Caki2 (cell line): ENCODE measurements around the gene WNT11. TPM values are rescaled to one million over a fixed set of nuclear protein-coding genes. Genes with fewer than 3 reads are reported as not detected.

ENCODE experiments used
- DNase-seq: peaks from one replicate; pipeline ENCODE4 v3.0.0-alpha.2; 2015; ENCODE audit warnings: low read depth
- in situ Hi-C: cut with HindIII; loops from 2 replicates; pipeline ENCODE4 v1.10.0; 2016; ENCODE audit warnings: low sequenced_read_pairs, low pct_unique_long_range_greater_than_20kb, mixed read lengths
- total RNA-seq: library from RNA; depleted of rRNA; stranded (reverse); fragments of >200 nt; shearing (Covaris generic); gene quantifications from 2 replicates; pipeline ENCODE4 v1.2.3, GENCODE V29; 2014; ENCODE audit warnings: low replicate concordance; rRNA removed

WNT11 gene
- total RNA-seq, 1 experiment from 2014 or later: 4.9 TPM

GRCh38 chr11:76152086-76152681 is 54.1 kb downstream of the WNT11 start:
- peak; percentile 49 for DNase-seq
- in situ Hi-C loops: no loop called here

- in situ Hi-C loops: no loop called here
- DNase-seq: no peak
Measured at GRCh38 chr11:76151556-76152085, 54.7 kb downstream of the WNT11 start.

DNA sequence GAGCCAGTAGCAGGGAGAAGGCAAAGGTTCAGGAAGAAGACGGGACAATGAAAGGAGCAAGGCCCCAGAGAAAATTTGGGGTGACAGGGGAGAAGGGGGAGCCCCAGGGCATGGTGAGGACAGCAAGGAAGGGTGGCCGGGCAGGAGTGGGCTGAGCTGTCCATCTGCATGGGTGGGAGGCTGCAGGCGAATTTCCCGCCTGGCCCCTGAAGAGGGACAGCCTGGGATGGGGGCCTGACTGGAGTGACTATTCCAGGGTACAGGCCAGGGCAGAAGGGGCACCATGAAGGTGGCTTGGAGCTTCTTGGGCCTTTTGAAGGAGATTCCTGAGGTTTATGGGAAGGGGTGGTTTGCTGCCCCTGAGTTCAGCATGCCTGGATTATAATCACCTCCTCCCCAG is 56.2 kb downstream of the WNT11 start:
- no peak for DNase-seq
- in situ Hi-C loops: no loop called here

- no peak for DNase-seq
- in situ Hi-C loops: no loop called here
Measured at GRCh38 chr11:76149713-76150112, 56.6 kb downstream of the WNT11 start.

DNA sequence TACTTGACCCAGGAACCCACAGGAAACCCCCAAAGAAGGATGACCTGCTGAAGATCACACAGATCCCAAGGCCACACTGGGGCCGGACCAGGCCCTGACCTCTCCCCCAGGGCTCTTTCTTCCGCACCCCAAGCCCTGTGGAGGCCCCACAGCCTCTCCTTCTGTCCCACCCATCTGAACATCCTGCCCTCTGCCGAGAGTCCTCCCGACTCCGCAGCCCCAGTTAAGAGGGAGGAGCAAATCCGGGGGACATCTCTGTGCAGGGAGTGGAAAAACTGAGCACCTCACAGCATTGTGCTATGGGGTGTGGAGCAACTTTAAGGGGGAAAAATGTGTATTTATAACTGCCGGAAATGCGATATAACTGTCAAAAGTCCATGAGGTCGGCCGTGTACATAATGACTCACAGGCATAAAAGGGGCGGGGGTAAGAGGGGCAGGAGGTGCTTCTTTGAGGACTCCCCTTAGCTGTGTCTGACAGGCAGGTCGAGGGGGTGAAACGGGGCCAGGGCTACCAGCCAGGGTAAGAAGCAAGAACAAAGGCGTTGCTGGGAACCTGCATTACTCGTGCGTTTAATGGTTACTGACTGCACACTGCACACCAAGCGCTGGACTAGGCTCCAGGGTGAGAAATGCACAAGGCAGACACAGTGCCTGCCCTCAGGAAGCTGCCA is 57.2 kb downstream of the WNT11 start:
- DNase-seq: no peak
- in situ Hi-C loops: no loop called here

- in situ Hi-C loops: no loop called here
- no peak for DNase-seq
Measured at GRCh38 chr11:76148231-76148630, 58.1 kb downstream of the WNT11 start.

GRCh38 chr11:76147106-76147740 is 59.1 kb downstream of the WNT11 start:
- no peak for DNase-seq
- in situ Hi-C loops: no loop called here

DNA sequence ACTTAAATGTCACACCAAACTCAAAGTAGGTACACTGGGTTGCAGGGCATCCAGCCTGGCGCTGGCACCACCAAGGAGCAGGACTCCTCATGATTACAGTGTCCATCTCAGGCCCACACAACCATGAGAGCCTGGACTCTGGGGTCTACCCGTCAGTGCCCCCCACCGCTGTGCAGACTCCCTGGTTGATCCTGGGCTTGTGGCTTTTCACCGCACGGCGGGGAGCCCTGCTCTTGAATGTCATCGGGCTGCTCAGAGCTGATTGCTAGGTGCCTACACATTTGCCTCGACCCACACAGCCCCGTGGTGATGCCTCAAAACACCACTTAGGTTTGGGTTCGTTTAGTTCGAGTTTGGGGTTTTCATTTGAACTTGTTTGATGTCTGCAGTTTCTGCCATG is 63.0 kb downstream of the WNT11 start:
- in situ Hi-C loops: no loop called here
- no peak for DNase-seq

GRCh38 chr11:76141901-76142588 is 64.3 kb downstream of the WNT11 start:
- DNase-seq: no peak
- in situ Hi-C loops: no loop called here

GRCh38 chr11:76140912-76141574 is 65.3 kb downstream of the WNT11 start:
- in situ Hi-C loops: no loop called here
- DNase-seq: no peak

- in situ Hi-C loops: no loop called here
- DNase-seq: no peak
Measured at GRCh38 chr11:76139314-76139713, 67.0 kb downstream of the WNT11 start.

Other genes with a start within 250 kb of the WNT11 start
- gene THAP12, start 174.6 kb upstream of the WNT11 start, total RNA-seq: 18.7 and 23.5 TPM in 2 replicates
- gene GVQW3, start 174.8 kb upstream of the WNT11 start, total RNA-seq: 0.09 and 0.34 TPM in 2 replicates
- 0.52 and 11.3 TPM in 2 replicates for gene EMSY, start 238.5 kb upstream of the WNT11 start, total RNA-seq